ENCODE measurements around the gene BAD. TPM values are rescaled to one million over a fixed set of nuclear protein-coding genes. Genes with fewer than 3 reads are reported as not detected.

Gene BAD
- total and polyA plus RNA-seq, 2 of the 13 experiments (the other 11 are each of a cell fraction or from before 2014, with no cell fraction given), result 17.9 to 28.5 TPM

DNA sequence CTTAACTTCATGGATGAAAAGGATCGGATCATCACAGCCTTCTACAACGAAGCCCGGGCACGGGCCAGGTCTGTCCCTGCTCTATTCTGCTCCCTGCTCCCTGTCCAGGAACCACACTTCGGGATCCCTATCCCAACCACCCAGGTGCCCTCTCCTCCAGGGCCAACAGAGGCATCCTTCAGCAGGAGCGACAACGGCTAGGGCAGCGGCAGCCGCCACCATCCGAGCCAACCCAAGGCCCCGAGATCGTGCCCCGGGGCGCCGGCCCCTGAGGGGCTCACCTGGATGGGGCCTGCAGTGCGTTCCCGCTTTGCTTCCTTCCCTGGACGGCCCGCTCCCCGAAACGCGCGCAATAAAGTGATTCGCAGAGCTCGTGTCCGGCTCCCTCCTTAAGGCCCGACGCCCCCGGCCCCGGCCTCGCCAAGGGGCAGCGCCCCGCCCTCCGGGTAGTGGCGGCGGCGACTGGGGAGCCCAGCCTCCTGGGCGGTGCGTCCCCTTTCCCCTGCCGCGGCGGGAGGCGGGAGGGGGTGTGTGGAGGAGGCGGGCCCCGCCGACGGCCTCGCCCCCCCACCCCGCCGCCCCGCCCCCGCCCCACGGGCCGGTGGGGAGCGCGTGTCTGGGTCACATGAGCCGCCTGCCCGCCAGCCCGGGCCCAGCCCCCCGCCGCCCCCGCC is 50.4 kb downstream of the BAD start, which contains the start of gene VEGFB (continued):
- TF ChIP-seq, protein P1, sequence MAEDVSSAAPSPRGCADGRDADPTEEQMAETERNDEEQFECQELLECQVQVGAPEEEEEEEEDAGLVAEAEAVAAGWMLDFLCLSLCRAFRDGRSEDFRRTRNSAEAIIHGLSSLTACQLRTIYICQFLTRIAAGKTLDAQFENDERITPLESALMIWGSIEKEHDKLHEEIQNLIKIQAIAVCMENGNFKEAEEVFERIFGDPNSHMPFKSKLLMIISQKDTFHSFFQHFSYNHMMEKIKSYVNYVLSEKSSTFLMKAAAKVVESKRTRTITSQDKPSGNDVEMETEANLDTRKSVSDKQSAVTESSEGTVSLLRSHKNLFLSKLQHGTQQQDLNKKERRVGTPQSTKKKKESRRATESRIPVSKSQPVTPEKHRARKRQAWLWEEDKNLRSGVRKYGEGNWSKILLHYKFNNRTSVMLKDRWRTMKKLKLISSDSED (CRISPR knock-in tag; IDR thresholded peaks at IDR 0.05), result no peak
- TF ChIP-seq TBP (CRISPR knock-in tag; IDR thresholded peaks at IDR 0.05) (no peak), TEAD2 (CRISPR knock-in tag; IDR thresholded peaks at IDR 0.05) (no peak), ZFX (CRISPR knock-in tag; IDR thresholded peaks at IDR 0.05; ENCODE audit: low read depth) (peak; percentile 52), ZSCAN25 (CRISPR knock-in tag; IDR thresholded peaks at IDR 0.05) (0 out of 2 replicates have a peak, but pooled peaks have one; percentile 25), JDP2 (CRISPR knock-in tag; IDR thresholded peaks at IDR 0.05; ENCODE audit: borderline replicate concordance) (no peak), SP4 (CRISPR knock-in tag; IDR thresholded peaks at IDR 0.05) (no peak), NFKB2 (CRISPR knock-in tag; IDR thresholded peaks at IDR 0.05; ENCODE audit: borderline replicate concordance) (peak; percentile 27; the same call in 1 of the 2 replicates), SNAPC2 (CRISPR knock-in tag; IDR thresholded peaks at IDR 0.05) (0 out of 2 replicates have a peak, but pooled peaks have one; percentile 5), ZNF430 (CRISPR knock-in tag; IDR thresholded peaks at IDR 0.05) (no peak), MAFG (CRISPR knock-in tag; IDR thresholded peaks at IDR 0.05) (no peak), ZZZ3 (CRISPR knock-in tag; IDR thresholded peaks at IDR 0.05; ENCODE audit: borderline replicate concordance) (no peak), KDM3A (CRISPR knock-in tag; IDR thresholded peaks at IDR 0.05; ENCODE audit: low read depth) (0 out of 2 replicates have a peak, but pooled peaks have one; percentile 29), POLR2G (IDR thresholded peaks at IDR 0.05; ENCODE audit: low read depth, low read length) (no peak; the same call in 1 of the 2 replicates), ZNF331 (CRISPR knock-in tag; IDR thresholded peaks at IDR 0.05) (no peak), SALL1 (CRISPR knock-in tag; IDR thresholded peaks at IDR 0.05) (peak; percentile 51; the same call in 1 of the 2 replicates), ZNF224 (CRISPR knock-in tag; IDR thresholded peaks at IDR 0.05) (no peak), ZNF83 (CRISPR knock-in tag; IDR thresholded peaks at IDR 0.05; ENCODE audit: borderline replicate concordance) (no peak), ZNF138 (CRISPR knock-in tag; IDR thresholded peaks at IDR 0.05; ENCODE audit: low read depth) (no peak)
- TF ChIP-seq, protein P2, sequence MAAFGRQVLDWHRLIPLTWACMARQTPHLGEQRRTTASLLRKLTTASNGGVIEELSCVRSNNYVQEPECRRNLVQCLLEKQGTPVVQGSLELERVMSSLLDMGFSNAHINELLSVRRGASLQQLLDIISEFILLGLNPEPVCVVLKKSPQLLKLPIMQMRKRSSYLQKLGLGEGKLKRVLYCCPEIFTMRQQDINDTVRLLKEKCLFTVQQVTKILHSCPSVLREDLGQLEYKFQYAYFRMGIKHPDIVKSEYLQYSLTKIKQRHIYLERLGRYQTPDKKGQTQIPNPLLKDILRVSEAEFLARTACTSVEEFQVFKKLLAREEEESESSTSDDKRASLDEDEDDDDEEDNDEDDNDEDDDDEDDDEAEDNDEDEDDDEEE (CRISPR knock-in tag; IDR thresholded peaks at IDR 0.05), result peak; percentile 41; the same call in 1 of the 2 replicates
- TF ChIP-seq, protein P3, sequence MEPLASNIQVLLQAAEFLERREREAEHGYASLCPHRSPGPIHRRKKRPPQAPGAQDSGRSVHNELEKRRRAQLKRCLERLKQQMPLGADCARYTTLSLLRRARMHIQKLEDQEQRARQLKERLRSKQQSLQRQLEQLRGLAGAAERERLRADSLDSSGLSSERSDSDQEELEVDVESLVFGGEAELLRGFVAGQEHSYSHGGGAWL (CRISPR knock-in tag; IDR thresholded peaks at IDR 0.05), result peak; percentile 50; the same call in 1 of the 2 replicates
- TF ChIP-seq, protein P4, sequence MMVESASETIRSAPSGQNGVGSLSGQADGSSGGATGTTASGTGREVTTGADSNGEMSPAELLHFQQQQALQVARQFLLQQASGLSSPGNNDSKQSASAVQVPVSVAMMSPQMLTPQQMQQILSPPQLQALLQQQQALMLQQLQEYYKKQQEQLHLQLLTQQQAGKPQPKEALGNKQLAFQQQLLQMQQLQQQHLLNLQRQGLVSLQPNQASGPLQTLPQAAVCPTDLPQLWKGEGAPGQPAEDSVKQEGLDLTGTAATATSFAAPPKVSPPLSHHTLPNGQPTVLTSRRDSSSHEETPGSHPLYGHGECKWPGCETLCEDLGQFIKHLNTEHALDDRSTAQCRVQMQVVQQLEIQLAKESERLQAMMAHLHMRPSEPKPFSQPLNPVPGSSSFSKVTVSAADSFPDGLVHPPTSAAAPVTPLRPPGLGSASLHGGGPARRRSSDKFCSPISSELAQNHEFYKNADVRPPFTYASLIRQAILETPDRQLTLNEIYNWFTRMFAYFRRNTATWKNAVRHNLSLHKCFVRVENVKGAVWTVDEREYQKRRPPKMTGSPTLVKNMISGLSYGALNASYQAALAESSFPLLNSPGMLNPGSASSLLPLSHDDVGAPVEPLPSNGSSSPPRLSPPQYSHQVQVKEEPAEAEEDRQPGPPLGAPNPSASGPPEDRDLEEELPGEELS (CRISPR knock-in tag; IDR thresholded peaks at IDR 0.05), result no peak
- TF ChIP-seq, protein P5, sequence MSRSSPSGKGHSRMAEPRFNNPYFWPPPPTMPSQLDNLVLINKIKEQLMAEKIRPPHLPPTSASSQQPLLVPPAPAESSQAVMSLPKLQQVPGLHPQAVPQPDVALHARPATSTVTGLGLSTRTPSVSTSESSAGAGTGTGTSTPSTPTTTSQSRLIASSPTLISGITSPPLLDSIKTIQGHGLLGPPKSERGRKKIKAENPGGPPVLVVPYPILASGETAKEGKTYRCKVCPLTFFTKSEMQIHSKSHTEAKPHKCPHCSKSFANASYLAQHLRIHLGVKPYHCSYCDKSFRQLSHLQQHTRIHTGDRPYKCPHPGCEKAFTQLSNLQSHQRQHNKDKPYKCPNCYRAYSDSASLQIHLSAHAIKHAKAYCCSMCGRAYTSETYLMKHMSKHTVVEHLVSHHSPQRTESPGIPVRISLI (CRISPR knock-in tag; IDR thresholded peaks at IDR 0.05; ENCODE audit: borderline replicate concordance), result no peak
- TF ChIP-seq, protein P6, sequence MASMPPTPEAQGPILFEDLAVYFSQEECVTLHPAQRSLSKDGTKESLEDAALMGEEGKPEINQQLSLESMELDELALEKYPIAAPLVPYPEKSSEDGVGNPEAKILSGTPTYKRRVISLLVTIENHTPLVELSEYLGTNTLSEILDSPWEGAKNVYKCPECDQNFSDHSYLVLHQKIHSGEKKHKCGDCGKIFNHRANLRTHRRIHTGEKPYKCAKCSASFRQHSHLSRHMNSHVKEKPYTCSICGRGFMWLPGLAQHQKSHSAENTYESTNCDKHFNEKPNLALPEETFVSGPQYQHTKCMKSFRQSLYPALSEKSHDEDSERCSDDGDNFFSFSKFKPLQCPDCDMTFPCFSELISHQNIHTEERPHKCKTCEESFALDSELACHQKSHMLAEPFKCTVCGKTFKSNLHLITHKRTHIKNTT (CRISPR knock-in tag; IDR thresholded peaks at IDR 0.05), result no peak
